Karpas-422 (cell line): ENCODE results near the gene TRAPPC5. TPM values are rescaled to one million over a fixed set of nuclear protein-coding genes. Genes with fewer than 3 reads are reported as not detected.

Experiments
- DNase-seq: peaks from one replicate; pipeline ENCODE4 v3.0.0-alpha.2; 2015
- H2AFZ ChIP-seq: fragments of 200-600 bp; sonication (generic); 2 replicates; pipeline ENCODE4 v1.6.1; 2014; ENCODE audit warnings: antibody characterized with exemption, low read length, mixed read lengths
- H3K27ac ChIP-seq: fragments of 200-600 bp; sonication (generic); 2 replicates; pipeline ENCODE4 v1.5.1; 2014; ENCODE audit warnings: mild to moderate bottlenecking, low read length, moderate library complexity
- H3K27me3 ChIP-seq: fragments of 200-600 bp; sonication (generic); 2 replicates; pipeline ENCODE4 v1.6.1; 2014; ENCODE audit warnings: low read length, mixed read lengths
- H3K36me3 ChIP-seq: fragments of 200-600 bp; sonication (generic); 2 replicates; pipeline ENCODE4 v1.6.1; 2014; ENCODE audit warnings: low read length, mixed read lengths; ENCODE audit not compliant: insufficient read depth
- H3K4me1 ChIP-seq: fragments of 200-600 bp; sonication (generic); 2 replicates; pipeline ENCODE4 v1.6.1; 2014; ENCODE audit warnings: mild to moderate bottlenecking, low read length, mixed read lengths
- H3K4me2 ChIP-seq: fragments of 200-600 bp; sonication (generic); 2 replicates; pipeline ENCODE4 v1.6.1; 2014; ENCODE audit warnings: low read length, low read depth, mild to moderate bottlenecking; ENCODE audit not compliant: poor library complexity, severe bottlenecking
- H3K4me3 ChIP-seq: fragments of 200-600 bp; sonication (generic); 2 replicates; pipeline ENCODE4 v1.5.1; 2014; ENCODE audit warnings: mild to moderate bottlenecking, antibody characterized with exemption, low read length, mixed read lengths
- H3K79me2 ChIP-seq: fragments of 200-600 bp; sonication (generic); 2 replicates; pipeline ENCODE4 v1.6.1; 2014; ENCODE audit warnings: mild to moderate bottlenecking, low read length, mixed read lengths
- H3K9ac ChIP-seq: fragments of 200-600 bp; sonication (generic); 2 replicates; pipeline ENCODE4 v1.6.0; 2014; ENCODE audit warnings: low read length
- H3K9me2 ChIP-seq: fragments of 200-600 bp; sonication (generic), shearing (Covaris generic); replicated peaks from 2 replicates; pipeline ENCODE4 v1.6.0; 2014; ENCODE audit warnings: mild to moderate bottlenecking, low read length, moderate library complexity; ENCODE audit not compliant: insufficient read depth
- H3K9me3 ChIP-seq: fragments of 300-700, 200-600 bp; sonication (generic); 2 replicates; pipeline ENCODE4 v1.6.1; 2014; ENCODE audit warnings: low read length, mixed read lengths
- H4K20me1 ChIP-seq: fragments of 200-600 bp; sonication (generic); 2 replicates; pipeline ENCODE4 v1.6.1; 2014; ENCODE audit warnings: mild to moderate bottlenecking, antibody characterized with exemption, low read length, low read depth; ENCODE audit not compliant: insufficient read depth
- total RNA-seq: library from RNA; depleted of rRNA; stranded (reverse); fragments of >200 nt; shearing (Covaris generic); gene quantifications from 2 replicates; pipeline ENCODE4 v1.2.3, GENCODE V29; 2014; ENCODE audit warnings: low replicate concordance

Gene TRAPPC5
- total RNA-seq, 1 experiment from 2014 or later = 52.1 TPM

DNA sequence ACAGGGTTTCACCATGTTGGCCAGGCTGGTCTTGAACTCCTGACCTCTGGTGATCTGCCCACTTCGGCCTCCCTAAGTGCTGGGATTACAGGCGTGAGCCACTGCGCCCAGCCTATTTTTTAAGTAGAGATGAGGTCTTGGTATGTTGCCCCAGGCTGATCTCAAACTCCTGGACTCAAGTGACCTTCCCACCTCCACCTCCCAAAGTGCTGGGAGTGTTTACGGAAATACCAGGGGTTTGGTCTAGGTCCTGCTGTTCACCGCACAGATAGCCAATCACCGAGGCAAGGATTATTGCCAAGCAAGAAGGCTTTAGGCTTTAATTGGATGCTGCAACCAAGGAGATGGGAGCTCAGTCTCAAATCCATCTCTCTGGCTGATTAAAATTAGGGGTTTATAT lies 39.7 kb downstream of the TRAPPC5 start:
- no peak overlapping the region for H3K4me2 ChIP-seq
- H3K4me3 ChIP-seq = no peak overlapping the region
- H2AFZ ChIP-seq = no peak overlapping the region
- H3K79me2 ChIP-seq = no peaks in the 10 kb centered on the region
- no peak overlapping the region for H3K9ac ChIP-seq
- no peaks in the 10 kb centered on the region for H3K27me3 ChIP-seq
- no peaks in the 10 kb centered on the region for H3K36me3 ChIP-seq
- H3K9me3 ChIP-seq = no peaks in the 10 kb centered on the region
- no peak overlapping the region for H3K27ac ChIP-seq
- no peaks in the 10 kb centered on the region for H3K9me2 ChIP-seq
- H4K20me1 ChIP-seq = no peaks in the 10 kb centered on the region
- no peak for DNase-seq
- no peaks in the 10 kb centered on the region for H3K4me1 ChIP-seq

DNA sequence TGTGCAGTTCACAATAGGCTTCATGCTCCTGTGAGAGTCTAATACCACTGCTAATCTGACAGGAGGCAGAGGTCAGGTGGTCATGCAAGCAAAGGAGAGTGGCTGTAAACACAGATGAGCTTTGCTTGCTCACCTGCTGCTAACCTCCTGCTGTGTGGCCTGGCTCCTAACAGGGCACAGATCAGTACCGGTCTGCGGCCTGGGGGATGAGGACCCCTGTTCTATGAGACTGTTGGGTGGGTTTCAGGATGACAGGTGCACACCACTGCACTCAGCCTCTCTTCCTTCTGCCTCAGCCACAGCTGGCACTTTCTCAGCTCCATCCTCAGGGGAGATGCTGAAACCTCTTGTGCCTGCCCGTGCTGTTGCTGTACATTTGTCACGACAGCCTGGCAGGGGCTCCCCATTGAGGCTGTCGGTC lies 41.6 kb downstream of the TRAPPC5 start:
- Histone ChIP-seq H4K20me1 (no peaks in the 10 kb centered on the region), H2AFZ (no peak overlapping the region), H3K9ac (no peak overlapping the region), H3K4me2 (no peak overlapping the region), H3K36me3 (no peaks in the 10 kb centered on the region), H3K27me3 (no peaks in the 10 kb centered on the region), H3K9me3 (no peaks in the 10 kb centered on the region), H3K27ac (no peak overlapping the region), H3K79me2 (no peaks in the 10 kb centered on the region), H3K9me2 (no peaks in the 10 kb centered on the region), H3K4me1 (no peaks in the 10 kb centered on the region), H3K4me3 (no peak overlapping the region)
- no peak for DNase-seq

DNA sequence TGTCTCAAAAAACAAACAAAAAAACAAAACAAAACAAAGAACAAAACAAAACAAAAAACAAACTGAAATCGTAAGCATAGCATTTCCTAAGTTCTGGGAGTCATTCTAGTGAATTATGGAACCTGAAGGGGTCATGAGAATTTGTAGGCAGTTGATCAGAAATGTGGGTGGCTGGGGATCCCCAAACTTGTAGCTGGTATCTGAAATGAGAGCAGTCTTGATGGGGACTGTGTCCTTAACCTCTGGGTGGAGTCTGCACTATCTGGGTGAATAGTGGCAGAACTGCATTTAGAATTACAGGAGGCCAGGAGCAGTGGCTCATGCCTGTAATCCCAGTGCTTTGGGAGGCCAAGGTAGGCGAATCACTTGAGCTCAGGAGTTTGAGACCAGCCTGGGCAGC lies 45.2 kb downstream of the TRAPPC5 start:
- no peak overlapping the region for H3K4me2 ChIP-seq
- H3K27ac ChIP-seq = no peak overlapping the region
- no peaks in the 10 kb centered on the region for H3K27me3 ChIP-seq
- no peak overlapping the region for H2AFZ ChIP-seq
- H4K20me1 ChIP-seq = no peaks in the 10 kb centered on the region
- H3K79me2 ChIP-seq = no peaks in the 10 kb centered on the region
- no peak overlapping the region for H3K9ac ChIP-seq
- H3K4me1 ChIP-seq = no peaks in the 10 kb centered on the region
- no peaks in the 10 kb centered on the region for H3K36me3 ChIP-seq
- H3K9me3 ChIP-seq = no peaks in the 10 kb centered on the region
- no peaks in the 10 kb centered on the region for H3K9me2 ChIP-seq
- no peak overlapping the region for H3K4me3 ChIP-seq
- DNase-seq = no peak

DNA sequence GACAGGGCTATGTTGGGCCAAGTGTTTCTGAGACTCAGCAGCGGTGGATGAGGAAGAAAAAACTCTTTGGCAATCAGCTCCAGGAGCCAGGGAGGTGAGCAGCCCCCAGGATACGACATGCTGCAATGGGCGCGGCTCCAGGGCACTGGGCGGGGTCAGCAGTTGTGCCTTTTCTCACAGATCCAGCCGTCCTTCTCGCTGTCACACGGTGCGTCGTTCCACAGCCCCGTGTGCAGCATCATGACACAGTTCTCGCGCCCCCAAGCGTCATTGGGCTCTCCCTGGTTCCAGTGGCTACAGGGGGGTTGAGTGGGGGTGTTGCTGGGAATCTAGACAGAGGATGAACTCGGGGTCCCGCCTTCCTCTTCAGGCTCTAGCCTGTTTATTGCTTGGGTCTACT lies 48.6 kb downstream of the TRAPPC5 start:
- no peaks in the 10 kb centered on the region for H3K9me2 ChIP-seq
- no peaks in the 10 kb centered on the region for H3K36me3 ChIP-seq
- no peak overlapping the region for H3K4me2 ChIP-seq
- no peak overlapping the region for H3K27ac ChIP-seq
- H3K4me1 ChIP-seq = no peaks in the 10 kb centered on the region
- no peaks in the 10 kb centered on the region for H3K9me3 ChIP-seq
- H3K9ac ChIP-seq = no peak overlapping the region
- H2AFZ ChIP-seq = no peak overlapping the region
- H3K79me2 ChIP-seq = no peaks in the 10 kb centered on the region
- no peak for DNase-seq
- H3K27me3 ChIP-seq = no peaks in the 10 kb centered on the region
- H3K4me3 ChIP-seq = no peak overlapping the region
- no peaks in the 10 kb centered on the region for H4K20me1 ChIP-seq

DNA sequence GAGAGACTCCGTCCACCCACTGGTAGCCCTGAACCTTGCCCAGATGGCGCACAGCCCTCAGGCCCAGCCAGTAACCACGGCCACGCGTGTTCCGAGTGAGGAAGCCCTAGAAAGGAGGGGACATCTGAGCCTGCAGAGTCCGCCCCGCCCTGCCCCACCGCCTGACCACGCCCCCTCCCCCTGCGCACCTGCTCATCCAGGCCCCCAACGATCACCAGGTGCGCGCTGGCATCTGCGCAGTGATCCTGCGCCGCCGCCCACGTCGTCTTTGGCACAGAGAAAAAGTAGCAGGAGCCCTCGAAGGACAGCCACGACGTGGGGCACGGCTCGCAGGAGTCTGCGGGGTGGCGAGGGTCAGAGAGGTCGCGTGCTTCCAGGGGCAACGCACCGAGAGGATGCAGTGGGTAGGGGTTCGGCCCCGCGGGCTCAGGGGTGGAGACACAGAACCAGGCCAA lies 49.2 kb downstream of the TRAPPC5 start:
- Histone ChIP-seq H3K9me2 (no peaks in the 10 kb centered on the region), H3K4me2 (no peak overlapping the region)

DNA sequence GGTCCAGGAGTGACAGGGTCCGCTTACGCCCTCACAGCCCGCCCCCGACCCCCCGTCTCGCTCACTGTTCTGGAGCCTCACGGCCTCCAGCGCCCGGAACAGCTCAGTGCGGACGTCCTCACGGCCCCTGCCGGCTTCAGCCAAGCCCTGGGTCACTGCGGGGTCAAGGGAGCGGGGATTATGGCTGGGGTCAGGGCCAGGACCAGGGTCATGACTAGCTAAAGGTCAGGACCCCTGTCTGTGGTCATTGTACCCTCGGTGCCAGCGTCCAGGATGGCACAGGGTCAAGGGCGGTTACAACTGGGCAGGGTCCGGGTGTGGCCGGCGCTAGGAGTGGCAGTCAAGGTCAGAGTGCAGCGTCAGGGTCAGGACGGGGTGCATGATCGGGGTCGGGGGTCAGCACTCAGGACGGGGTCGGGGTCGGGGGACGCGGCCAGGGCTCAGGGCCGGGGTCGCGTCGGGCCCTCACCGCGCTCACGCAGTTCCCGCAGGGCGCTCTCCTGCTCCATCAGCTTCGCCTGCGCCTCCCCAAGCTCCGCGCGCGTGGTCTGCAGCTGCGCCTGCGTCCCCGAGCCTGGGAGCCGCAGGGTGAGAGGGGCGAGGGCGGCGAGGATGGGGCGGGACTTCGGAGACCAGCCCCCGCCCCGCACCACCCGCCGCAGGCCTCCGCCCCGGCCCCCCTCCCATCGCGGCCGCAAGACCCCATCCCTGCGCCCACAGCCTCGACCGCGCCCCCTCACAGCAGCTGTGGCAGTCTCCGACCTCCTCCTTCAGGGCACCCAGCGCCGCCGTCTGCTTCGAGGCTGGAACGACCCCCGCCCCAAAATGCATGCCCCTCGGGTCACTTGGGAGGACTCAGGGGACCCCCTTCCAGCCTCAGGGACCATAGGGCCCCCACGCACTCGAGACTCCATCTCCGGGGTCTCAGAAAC lies 49.9 kb downstream of the TRAPPC5 start:
- H3K9me3 ChIP-seq = no peaks in the 10 kb centered on the region
- H3K27ac ChIP-seq = no peak overlapping the region
- no peak overlapping the region for H3K9ac ChIP-seq
- no peak overlapping the region for H3K4me3 ChIP-seq
- H3K4me1 ChIP-seq = no peaks in the 10 kb centered on the region
- no peak overlapping the region for H3K4me2 ChIP-seq
- H3K27me3 ChIP-seq = no peaks in the 10 kb centered on the region
- H2AFZ ChIP-seq = no peak overlapping the region
- no peaks in the 10 kb centered on the region for H3K79me2 ChIP-seq
- no peak for DNase-seq
- no peaks in the 10 kb centered on the region for H3K9me2 ChIP-seq
- no peaks in the 10 kb centered on the region for H3K36me3 ChIP-seq
- H4K20me1 ChIP-seq = no peaks in the 10 kb centered on the region

More for the DNA sequence above, 49.2 kb downstream of the TRAPPC5 start:
- H4K20me1 ChIP-seq = no peaks in the 10 kb centered on the region
- H3K9me3 ChIP-seq = no peaks in the 10 kb centered on the region
- no peaks in the 10 kb centered on the region for H3K27me3 ChIP-seq
- H3K9ac ChIP-seq = no peak overlapping the region
- no peak overlapping the region for H2AFZ ChIP-seq
- no peak overlapping the region for H3K4me3 ChIP-seq
- H3K4me1 ChIP-seq = no peaks in the 10 kb centered on the region
- H3K36me3 ChIP-seq = no peaks in the 10 kb centered on the region
- no peaks in the 10 kb centered on the region for H3K79me2 ChIP-seq
- DNase-seq = no peak
- no peak overlapping the region for H3K27ac ChIP-seq

DNA sequence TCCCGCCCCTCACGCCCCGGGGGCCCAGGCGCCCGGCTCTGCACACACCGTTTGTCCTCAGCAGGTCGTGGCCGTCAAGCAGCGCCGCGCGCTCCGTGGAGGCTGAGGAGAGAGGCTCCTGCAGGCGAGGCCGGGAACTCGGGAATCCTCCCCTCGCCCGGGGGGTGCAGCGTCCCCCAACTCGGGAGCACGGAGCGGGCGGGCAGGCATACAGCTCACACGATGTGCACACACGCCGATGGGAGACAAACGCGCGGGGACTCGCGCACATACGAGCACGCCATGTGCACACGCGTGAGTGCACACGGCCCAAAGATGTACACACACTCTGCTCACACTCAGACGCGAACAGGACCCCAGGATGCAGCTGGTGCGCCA lies 50.6 kb downstream of the TRAPPC5 start:
- no peaks in the 10 kb centered on the region for H4K20me1 ChIP-seq
- DNase-seq = no peak
- H3K4me2 ChIP-seq = no peak overlapping the region
- H3K36me3 ChIP-seq = no peaks in the 10 kb centered on the region
- H3K4me1 ChIP-seq = no peaks in the 10 kb centered on the region
- H3K9me3 ChIP-seq = no peaks in the 10 kb centered on the region
- H3K27ac ChIP-seq = no peak overlapping the region
- H2AFZ ChIP-seq = no peak overlapping the region
- H3K4me3 ChIP-seq = no peak overlapping the region
- no peak overlapping the region for H3K9ac ChIP-seq
- no peaks in the 10 kb centered on the region for H3K27me3 ChIP-seq
- no peaks in the 10 kb centered on the region for H3K79me2 ChIP-seq
- H3K9me2 ChIP-seq = no peaks in the 10 kb centered on the region

DNA sequence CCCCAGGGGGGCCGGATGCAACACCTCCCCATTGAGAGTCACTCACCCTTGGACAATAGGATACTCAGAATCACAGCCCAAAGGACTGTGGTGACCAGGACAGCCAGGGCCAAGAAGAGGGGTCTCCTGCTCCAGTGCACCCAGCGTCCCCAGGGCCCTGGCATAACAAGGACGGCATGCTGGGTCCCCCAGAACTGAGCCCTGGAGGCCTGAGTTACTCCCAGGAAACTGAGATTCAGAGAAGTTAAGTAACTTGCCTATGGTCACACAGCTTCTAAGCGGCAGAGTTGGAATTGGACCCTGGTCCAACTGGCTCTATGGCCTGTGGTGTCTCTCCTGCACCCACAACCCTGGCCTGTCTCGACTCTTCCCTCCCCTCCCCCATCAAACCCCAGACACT lies 51.0 kb downstream of the TRAPPC5 start:
- no peaks in the 10 kb centered on the region for H3K9me2 ChIP-seq
- H4K20me1 ChIP-seq = no peaks in the 10 kb centered on the region
- H2AFZ ChIP-seq = no peak overlapping the region
- H3K9me3 ChIP-seq = no peaks in the 10 kb centered on the region
- no peaks in the 10 kb centered on the region for H3K36me3 ChIP-seq
- no peaks in the 10 kb centered on the region for H3K27me3 ChIP-seq
- no peak overlapping the region for H3K27ac ChIP-seq
- no peaks in the 10 kb centered on the region for H3K4me1 ChIP-seq
- no peak overlapping the region for H3K4me3 ChIP-seq
- no peaks in the 10 kb centered on the region for H3K79me2 ChIP-seq
- no peak overlapping the region for H3K9ac ChIP-seq
- no peak overlapping the region for H3K4me2 ChIP-seq
- no peak for DNase-seq
